Endometrium (tissue), 2 donors: ENCODE data around the gene PNRC2.

Experiments used
- FAIRE-seq: peaks from 2 replicates; lab custom pipeline; 2012; peaks lifted over from hg19 to GRCh38; lab: Jason Lieb, UNC
- donor health status: control.
- donor health status: control.

The PNRC2 gene, protein sequence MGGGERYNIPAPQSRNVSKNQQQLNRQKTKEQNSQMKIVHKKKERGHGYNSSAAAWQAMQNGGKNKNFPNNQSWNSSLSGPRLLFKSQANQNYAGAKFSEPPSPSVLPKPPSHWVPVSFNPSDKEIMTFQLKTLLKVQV

DNA sequence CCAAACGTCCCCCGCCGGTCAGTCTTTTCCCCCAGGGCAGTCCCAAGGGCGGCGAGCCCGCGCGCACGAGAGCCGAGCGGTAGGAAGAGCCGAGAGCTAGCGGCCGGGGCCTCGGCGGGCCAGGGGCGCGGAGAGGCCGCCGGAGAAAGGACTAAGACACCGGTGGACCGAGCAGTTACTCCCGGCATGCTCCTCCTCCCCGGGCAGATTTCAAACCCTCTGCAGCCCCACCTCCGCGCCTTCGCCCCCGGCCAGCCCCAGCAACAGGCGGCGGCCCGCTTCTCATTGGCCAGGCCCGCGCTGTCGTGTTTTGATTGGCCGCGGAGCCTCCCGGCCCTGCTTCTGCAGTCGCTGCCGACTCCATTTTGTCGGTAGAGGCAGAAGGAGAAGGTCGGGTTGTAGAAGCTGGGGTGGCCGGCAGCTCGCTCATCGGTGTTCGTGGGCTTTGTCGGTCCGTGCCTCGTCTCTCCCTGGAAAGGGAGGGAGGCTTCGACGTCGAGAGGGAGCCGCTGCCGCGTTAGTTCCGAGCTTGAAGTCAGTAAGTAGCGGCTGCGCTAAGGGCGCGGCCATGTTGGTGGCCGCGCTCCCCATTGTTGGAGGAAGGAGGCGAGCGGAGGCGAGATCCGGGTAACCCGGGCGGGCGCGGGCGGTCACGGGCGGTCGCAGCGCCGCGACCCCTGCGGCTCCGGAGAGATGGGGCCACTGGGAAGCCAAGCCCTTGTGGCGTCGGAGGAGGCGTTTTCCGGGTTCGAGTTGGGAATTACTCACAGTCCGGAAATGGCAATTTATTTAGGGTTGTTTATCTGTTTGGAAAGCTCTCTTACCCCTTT, at the start of gene PNRC2:
Gene PNRC2, plus strand, starts transcription at position 368 of the 830 bp plus-strand sequence. CDS start 1,630 bp downstream, outside the sequence.
- FAIRE-seq = peak; percentile 83

DNA sequence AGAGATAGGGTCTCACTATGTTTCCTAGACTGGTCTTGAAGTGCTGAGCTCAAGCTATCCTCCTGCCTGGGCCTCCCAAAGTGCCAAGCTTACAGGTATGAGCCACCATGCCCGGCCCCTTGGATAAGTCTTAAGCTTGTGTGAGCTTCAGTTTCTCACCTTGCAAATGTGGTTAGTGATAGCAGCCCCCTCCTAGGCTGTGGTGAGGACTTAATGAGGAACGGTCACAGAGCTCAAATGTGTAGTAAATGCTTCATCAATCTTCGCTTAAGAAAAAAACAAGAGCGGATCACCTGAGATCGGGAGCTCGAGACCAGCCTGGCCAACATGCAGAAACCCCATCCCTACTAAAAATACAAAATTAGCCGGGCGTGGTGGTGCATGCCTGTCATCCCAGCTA, 49.5 kb upstream of the PNRC2 start:
- no peak for FAIRE-seq

DNA sequence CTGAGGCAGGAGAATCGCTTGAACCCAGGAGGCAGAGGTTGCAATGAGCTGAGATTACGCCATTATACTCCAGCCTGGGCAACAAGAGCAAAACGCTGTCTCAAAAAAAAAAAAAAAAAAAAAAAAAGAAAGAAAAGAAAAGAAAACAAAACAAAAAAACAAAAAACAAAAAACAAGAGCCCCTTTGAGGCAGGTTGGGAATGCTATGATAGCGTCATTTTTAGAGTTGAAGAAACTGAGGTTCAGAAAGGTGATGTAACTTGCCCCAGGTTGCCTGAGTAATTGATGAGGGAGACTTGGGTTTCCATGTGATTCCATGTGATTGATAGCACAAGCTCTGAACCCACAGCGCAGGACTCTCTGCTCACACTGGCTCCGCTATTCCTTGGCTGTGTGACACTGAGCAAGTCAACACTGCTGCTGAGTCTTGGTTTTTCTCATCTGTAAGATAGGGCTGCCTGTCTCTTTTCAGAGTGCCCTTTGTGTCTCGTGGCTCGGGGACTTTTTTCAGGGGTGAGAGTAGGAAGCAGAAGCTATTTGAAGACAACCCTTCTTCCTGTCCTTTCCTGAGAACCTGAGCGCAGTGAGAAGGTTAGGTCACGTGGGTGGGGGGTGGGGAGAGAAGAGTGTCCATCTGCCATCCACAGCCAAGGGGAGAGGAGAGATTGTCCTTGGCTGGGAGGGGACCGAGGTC, 48.9 kb upstream of the PNRC2 start:
- FAIRE-seq = no peak

DNA sequence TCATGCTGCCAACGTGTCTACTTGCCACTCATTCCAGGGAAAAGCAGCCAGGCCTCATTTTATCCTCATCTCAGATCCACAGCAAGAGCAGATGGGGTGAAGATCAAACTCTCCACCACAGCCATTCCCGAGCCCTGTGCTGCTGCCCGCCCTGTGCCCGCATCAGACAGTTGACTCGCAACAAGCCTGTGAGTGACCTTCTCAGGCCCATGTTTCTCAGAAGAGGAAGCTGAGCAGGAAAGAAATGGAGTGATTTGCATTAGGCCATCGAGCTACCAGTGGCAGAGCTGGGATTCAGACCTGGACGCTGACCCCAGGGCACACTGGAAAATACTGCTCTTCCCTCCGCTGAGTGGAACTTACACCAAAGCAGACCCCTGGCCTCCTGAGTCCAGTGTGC, 47.7 kb upstream of the PNRC2 start:
- no peak for FAIRE-seq

DNA sequence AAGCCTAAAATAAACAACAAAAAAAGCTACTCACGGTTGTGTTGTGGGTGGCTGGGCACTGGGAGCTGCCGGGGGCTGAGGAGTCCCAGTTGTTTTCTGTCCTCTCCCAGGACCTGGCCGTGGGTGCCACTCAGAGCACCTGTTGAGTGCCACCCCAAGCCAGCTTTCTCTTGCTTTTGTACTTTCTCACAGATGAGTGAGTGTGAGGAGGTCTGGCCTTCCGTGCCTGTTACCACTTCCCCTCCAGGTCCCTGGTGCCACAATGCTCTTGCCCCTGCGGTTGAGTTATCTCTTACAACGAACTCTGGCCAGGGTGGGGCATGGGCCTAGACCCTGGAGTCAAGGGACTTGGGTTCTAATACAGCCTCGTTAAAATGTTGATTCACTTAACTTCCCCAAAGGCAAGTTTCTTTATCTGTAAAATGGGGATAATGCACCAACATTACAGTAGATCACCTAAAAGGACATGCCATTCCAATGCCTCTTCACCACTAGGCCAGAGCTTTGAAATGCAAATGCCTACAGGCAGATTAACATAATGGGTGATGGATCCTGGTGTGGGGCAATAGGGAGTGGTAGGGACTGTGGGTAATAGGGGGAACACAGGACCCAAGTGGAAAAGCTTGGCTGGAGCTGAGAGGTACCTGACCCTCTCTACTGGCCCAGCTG, 46.3 kb upstream of the PNRC2 start, which contains the start of gene CNR2:
Gene CNR2, minus strand, starts transcription at position 151 of the 669 bp plus-strand sequence. CDS start 37,745 bp downstream, outside the sequence.
- no peak for FAIRE-seq

DNA sequence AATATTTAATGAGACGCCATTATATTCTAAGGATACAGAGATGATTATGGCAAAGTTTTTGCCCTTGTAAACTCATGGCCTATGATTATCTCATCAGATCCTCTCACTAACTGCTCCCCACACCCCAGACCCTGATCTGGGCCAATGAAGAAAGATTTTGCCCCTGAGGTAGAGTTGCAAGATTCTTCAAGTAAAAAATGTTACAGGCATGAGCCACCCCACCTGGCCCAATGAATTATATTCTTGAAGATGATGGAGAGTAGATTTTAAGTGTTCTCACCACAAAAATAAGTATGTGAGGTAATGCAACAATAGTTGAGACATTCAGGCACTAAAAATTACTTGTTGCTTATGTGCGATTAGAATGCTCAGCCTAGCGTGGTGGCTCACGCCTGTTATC, 44.7 kb upstream of the PNRC2 start:
- FAIRE-seq = no peak

DNA sequence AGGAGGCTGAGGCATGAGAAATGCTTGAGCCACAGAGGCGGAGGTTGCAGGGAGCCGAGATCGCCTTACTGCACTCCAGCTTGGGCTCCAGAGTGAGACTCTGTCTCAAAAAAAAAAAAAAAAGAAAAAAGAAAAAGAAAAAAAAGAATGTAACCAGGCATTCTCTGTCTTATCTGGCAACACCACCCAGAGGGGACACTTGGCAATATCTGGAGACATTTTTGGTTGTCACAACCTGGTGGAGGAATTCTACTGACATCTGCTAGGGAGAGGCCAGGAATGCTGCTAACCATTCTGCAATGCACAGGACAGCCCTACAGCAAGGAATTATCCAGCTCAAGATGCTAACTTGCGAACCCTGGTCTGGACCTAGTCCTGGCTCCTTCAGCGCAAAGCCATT, 44.2 kb upstream of the PNRC2 start:
- FAIRE-seq = no peak

DNA sequence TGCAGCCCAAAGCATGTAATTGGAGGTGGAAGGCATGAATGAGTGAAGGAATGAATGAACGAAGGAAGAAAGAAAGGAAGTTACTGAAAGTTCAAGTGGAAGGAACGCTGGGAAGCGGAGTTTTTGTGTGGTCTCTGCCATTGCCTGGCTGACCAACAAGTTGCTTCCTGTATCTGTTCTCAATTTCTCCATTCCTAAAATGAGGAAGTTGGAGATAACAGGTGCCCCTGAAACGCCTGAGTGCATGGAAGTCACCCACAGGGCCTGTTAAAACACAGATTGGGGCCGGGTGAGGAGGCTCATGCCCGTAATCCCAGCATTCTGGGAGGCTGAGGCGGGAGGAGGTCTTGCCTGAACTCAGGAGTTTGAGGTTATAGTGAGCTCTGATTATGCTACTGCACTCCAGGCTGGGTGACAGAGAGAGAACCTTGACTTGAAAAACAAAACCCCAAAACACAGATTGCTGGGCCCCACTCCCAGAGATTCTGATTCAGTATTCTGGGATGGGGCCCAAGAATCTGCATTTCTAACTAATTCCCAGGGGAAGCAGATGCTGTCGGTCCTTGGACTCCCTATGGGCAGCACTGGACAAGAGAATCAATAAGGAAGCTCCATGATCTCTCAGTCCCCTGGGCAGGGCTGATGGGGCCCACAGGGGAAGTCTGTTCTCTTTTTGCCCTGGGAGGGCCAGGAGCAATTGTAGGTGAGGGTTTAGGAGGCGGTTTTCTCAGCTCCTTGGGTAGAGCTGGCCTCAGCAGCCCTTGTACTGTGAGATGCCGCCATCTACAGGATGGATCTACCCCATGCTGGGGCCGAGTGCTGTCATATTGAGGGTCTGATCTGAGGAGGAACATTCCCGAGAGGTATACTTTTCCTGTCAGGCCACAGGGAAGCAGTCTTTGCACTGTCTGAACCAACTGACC, 43.2 kb upstream of the PNRC2 start:
- no peak for FAIRE-seq

DNA sequence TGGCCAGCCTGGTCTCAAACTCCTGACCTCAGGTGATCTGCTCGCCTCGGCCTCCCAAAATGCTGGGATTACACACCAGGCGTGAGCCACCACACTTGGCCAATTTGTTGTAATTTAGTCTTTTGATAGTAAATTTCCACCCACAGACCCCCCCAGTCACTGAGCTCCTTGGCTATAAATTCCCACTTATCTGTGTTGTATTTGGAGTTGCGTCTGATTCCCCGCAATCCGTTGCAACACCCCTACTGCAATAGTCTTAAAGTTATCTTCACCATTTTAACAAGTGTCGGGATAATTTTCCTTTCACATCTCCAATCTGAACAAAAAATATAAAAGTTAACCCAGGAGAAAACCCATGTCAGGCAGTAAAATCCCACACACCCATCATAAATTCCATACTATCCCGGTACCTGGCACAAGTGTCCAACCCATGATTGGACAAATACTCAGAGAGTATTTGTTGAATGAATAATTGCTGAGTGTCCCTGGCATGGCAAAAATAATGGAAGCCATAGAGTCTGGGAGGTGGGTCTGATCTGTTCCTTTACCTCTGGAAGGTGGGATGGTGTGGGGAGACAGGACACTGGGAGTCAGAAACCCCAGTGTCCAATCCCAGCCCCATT, 37.2 kb upstream of the PNRC2 start:
- FAIRE-seq = no peak

DNA sequence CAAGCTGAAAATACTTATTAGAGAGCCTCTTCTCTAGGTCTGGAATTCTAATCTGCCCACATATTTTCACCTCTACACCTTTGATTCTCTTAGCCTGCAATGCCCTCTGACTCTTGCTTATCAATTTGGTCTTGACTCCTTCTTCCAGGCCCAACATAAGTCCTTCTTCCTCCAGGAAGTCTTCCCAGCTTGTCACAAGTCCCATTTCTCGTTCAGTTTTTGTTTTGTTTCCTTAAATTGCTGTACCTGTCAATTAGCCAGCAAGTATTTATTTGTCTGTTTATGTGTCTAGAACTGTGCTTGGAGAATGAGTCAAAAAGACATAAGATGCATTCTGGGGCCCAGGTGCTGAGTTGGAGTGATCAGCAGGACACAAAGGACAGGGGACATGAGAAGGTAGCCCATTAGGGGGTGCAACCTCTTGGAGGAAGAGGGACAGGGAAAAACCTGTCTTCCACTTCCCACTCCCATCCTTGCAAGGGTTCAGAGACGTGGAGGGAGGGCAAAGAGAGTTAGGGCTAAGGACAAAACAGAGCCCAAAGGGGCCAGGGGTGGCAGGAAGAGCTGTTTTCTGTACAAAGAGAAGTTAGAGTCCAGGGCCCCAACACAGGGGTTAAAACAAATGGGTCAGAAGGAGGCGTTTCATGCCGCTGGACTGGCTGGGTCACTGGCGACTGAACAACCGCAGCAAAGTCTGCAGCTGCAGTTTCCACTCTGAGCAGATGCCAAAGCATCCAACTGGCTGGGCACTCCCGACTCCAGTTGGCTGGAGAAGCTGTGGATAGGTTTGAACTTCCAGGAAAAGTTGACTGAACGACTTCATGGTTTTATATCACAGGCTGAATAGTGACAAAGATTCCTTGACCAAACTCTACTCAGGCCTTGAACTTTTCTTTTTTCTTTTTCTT, 35.8 kb upstream of the PNRC2 start:
- no peak for FAIRE-seq

DNA sequence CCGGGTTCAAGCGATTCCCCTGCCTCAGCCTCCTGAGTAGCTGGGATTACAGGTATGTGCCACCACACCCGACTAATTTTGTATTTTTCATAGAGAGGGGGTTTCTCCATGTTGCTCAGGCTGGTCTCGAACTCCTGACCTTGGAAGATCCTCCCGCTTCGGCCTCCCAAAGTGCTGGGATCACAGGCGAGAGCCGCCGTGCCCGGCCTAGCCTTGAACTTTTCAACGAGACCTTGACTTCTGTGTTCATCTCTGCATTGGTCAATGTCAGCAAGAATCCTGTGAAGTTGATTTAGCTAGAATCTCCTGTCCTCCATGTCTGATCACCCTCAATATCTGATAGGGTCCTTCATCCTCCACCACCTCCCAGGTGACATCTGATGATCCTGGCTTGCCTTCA, 35.0 kb upstream of the PNRC2 start:
- no peak for FAIRE-seq

DNA sequence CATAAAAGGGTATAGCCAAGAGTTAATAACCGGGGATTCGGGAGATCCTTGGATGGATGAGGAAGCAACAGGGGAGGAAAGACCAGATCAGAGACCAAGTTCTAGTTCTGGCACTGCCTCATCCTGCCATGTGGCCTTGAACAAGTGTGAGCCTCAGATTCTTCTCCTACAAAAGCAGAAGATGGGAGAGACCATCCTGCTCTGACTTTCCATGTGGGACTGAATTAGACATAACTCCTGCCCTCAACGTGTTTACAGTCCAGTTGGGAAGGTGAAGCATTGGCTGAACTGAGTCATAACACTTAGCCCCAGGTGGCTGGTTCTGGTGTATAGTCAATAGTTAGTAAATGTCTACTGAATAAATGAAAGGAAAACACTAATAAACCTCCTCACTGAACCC, 34.3 kb upstream of the PNRC2 start:
- FAIRE-seq = no peak

DNA sequence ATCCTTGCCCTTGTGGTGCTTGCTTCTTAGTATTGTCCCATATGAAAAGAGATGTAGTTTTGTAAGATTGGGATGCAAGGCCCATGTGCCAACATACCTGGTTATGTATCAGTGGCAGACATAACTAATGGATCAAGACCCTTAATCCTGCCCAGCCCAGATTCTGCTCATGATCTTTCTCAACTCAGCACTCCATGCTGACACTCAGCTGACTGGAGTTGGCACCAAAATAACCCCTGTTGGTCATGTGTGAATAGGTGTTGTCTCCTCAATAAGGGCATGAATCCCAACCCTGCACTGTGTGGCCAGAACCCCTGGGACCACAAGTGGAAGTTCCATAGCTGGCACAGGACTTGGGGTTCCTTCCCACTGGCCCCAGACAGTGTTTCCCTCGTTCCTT, 32.5 kb upstream of the PNRC2 start:
- FAIRE-seq = no peak

DNA sequence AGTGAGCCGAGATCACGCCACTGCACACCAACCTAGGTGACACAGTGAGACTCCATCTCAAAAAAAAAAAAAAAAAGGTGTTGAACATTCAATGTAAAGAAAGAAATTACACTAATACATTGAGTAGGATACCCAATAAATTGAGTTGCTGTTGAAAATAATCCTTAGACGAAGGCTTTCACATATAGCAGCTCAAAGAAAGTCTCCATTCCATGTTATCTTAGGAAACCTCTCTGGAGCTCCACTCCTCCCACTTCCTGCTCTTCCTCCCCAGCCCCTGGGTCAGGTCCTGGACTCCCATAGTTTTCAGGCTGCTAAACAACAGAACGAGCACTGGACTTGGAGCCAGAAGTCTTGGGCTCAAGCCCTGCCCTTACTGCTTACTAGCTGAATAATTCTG, 30.8 kb upstream of the PNRC2 start:
- FAIRE-seq = no peak

DNA sequence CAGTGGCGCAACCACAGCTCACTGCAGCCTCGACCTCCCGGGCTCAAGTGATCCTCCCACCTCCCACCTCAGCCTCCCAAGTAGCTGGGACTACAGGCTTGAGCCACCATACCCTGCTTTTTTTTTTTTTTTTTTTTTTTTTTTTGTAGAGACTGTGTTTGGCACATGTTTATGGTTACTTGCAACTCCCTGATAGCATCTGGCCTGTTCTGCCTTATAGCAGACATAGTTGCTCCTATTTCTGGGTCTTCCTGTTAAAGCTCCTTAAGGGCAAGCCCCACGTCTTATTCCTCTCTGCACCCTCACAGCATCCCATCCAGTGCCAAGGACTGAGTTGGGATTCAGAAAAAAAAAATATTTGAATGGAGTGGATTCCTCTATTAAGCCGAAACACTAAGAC, 29.4 kb upstream of the PNRC2 start:
- no peak for FAIRE-seq

DNA sequence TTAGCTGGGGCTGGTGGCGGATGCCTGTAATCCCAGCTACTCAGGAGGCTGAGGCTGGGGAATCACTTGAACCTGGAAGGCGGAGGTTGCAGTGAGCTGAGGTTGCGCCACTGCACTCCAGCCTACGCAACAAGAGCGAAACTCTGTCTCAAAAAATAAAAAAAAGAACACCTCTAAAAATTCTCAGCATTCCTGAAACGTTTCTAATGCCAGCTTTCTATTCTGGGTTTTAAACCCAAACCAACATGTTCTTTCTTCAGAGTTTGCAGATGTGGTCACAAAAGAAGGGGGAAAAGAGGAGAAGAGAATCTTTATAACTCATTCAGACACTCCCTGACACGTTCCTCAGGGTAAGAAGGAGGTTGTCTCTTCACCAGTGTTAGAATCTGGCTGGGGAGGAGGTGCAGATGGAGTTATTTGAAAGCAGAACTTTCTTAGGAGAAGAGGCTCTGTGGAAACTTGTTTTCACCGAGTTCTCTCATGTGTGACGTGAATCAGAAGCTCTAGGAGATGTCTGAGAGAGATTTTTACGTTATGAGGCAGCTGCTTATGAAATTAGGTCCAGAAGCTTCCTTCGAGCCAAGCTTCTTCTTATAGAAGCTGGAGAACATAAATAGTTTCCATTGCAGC, 28.7 kb upstream of the PNRC2 start:
- no peak for FAIRE-seq

DNA sequence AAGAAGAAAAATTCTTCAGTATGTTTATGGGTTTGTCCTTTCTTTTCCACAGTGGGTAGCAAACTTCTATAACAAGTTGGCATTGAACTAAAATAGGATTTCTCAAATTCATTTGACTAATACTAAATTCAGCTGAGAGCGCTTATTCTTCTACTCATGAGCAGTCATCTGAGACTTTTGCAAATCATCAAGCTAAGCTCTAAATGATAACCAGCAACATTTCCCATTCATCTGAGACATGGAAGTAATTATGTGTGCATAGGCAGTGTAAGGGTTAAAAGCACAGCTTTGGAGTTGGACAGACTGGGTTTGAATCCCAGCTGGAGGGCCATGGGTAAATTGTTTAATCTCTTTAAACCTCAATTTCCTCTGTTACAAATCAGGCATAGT, 28.1 kb upstream of the PNRC2 start:
- FAIRE-seq = no peak

DNA sequence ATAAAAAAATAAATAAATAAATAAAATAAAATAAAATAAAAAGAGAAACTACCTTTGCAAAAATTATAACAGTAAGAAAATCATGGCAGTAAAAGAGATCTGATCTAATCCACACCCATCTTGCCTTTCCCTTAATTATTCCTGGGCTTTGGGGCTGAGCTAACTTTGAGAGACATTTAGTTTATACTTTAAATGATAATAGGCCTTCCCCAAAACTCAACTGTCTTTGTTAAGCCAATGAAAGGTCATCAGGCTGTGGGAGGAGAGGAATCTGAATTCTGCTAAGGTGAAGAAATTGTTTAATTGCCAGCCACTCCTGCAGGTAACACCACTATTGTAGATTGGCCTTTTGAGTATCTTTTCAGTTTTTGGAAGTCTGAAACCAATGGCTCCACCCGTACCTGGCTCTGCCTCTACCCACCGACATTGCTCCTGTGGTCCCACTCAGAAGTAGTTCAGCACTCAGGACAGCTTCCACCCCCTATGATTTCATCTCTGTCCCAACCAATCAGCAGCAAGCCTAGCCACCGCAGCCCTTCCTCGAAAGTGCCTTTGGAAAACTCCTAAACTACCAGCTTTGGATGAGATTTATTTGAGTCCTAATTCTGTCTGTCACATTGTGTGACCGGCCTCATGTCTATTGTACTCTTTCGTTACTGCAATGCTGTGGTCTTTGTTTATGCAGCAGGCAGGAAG, 23.0 kb upstream of the PNRC2 start:
- no peak for FAIRE-seq

DNA sequence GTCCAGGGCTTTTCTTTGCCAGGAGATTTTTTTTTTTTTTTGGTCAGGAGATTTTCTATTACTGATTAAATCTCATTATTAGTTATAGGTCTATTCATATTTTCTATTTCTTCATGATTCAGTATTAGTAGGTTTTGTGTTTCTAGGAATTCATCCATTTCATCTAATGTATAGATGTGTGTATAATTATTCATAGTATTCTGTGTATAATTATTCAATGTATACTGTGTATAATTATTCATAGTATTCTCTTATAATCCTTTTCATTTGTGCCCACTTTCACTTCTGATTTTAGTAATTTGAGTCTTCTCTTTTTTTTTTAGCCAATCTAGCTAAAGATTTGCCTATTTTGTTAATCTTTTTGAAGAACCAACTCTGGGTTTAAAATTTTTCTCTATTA, 12.3 kb upstream of the PNRC2 start:
- FAIRE-seq = no peak
